ENCODE measurements around the gene PLXNA3.

DNA sequence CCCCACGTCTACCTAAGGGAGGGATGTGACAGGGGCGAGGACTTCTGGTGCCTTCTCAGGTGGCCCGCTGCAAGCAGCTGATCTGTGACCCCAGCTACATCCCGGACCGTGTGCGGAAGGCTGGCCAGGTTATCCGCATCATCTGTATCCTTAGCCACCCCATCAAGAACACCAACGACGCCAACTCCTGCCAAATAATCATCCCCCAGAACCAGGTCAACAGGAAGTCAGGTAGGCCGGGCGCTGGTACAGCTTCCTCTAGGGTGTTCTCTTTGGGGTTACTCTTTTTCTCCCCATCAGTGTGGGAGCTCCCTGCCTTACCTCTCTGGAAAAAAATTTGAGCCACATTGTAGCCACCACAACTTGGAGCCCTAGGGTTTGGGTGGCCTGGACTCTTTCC lies 16.5 kb upstream of the PLXNA3 start:
- TF ChIP-seq, protein P1, sequence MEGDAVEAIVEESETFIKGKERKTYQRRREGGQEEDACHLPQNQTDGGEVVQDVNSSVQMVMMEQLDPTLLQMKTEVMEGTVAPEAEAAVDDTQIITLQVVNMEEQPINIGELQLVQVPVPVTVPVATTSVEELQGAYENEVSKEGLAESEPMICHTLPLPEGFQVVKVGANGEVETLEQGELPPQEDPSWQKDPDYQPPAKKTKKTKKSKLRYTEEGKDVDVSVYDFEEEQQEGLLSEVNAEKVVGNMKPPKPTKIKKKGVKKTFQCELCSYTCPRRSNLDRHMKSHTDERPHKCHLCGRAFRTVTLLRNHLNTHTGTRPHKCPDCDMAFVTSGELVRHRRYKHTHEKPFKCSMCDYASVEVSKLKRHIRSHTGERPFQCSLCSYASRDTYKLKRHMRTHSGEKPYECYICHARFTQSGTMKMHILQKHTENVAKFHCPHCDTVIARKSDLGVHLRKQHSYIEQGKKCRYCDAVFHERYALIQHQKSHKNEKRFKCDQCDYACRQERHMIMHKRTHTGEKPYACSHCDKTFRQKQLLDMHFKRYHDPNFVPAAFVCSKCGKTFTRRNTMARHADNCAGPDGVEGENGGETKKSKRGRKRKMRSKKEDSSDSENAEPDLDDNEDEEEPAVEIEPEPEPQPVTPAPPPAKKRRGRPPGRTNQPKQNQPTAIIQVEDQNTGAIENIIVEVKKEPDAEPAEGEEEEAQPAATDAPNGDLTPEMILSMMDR (conservative IDR thresholded peaks at IDR 0.05 in 1 of 2, IDR thresholded peaks at IDR 0.05 in 1 of 2; ENCODE audit: low read depth in 1 of 2, low read length in 2 of 2) = no peak
- TF ChIP-seq EZH2 (IDR thresholded peaks at IDR 0.05; ENCODE audit: low read length, missing control alignments) = no peak
